Hematopoietic multipotent progenitor cell treated with erythropoietin and hydrocortisone succinate and interleukin-3 and kit ligand, for 15 days (in vitro differentiated cells): Measurements from ENCODE around the gene PIKFYVE.
"Not testable (repeated sequence)": the region's sequence is repeated elsewhere in the genome, so short reads cannot be mapped to it uniquely, and the experiment has no call there.

ENCODE experiments used
- DNase-seq: peaks from one replicate; pipeline ENCODE4 v3.0.0-alpha.2; 2015; ENCODE audit warnings: low spot score

The PIKFYVE gene

GRCh38 chr2:208254118-208254870 lies 11.8 kb upstream of the PIKFYVE start:
- peak; percentile 73 for DNase-seq

GRCh38 chr2:208254871-208255556 lies 11.0 kb upstream of the PIKFYVE start, which contains the start of gene IDH1:
IDH1 (minus strand) TSS chr2:208255071; CDS start chr2:208251551, 3,520 bp downstream.
- DNase-seq = peak; percentile 88

- DNase-seq = no peak
These were observed 10.4 kb upstream of the PIKFYVE start for GRCh38 chr2:208255557-208256106.

- no peak for DNase-seq
These were observed 9.8 kb upstream of the PIKFYVE start for GRCh38 chr2:208256192-208256782.

GRCh38 chr2:208256849-208257813 lies 8.9 kb upstream of the PIKFYVE start:
- DNase-seq = not testable (repeated sequence)

- no peak for DNase-seq
These were observed 669 bp upstream of the PIKFYVE start for GRCh38 chr2:208265371-208265800.

- DNase-seq = peak; percentile 20
These were observed 468 bp downstream of the PIKFYVE start for GRCh38 chr2:208266553-208266893.

GRCh38 chr2:208266936-208267335 lies 881 bp downstream of the PIKFYVE start:
- no peak for DNase-seq

- DNase-seq = not testable (repeated sequence)
These were observed 1.5 kb downstream of the PIKFYVE start for GRCh38 chr2:208267526-208267925.

- peak; percentile 24 for DNase-seq
These were observed 2.3 kb downstream of the PIKFYVE start for GRCh38 chr2:208268156-208268952.

GRCh38 chr2:208269091-208269490 lies 3.0 kb downstream of the PIKFYVE start:
- no peak for DNase-seq

GRCh38 chr2:208274748-208275147 lies 8.7 kb downstream of the PIKFYVE start:
- DNase-seq = no peak

- no peak for DNase-seq
These were observed 12.5 kb downstream of the PIKFYVE start for GRCh38 chr2:208278549-208278948.

- DNase-seq = no peak
These were observed 13.2 kb downstream of the PIKFYVE start for GRCh38 chr2:208279236-208279635.

GRCh38 chr2:208280234-208280633 lies 14.2 kb downstream of the PIKFYVE start:
- DNase-seq = no peak

GRCh38 chr2:208280933-208281332 lies 14.9 kb downstream of the PIKFYVE start:
- DNase-seq = no peak

- DNase-seq = no peak
These were observed 19.8 kb downstream of the PIKFYVE start for GRCh38 chr2:208285853-208286252.

GRCh38 chr2:208294482-208295024 lies 28.5 kb downstream of the PIKFYVE start:
- DNase-seq = no peak

- no peak for DNase-seq
These were observed 29.8 kb downstream of the PIKFYVE start for GRCh38 chr2:208295834-208296233.

GRCh38 chr2:208296610-208297009 lies 30.6 kb downstream of the PIKFYVE start:
- no peak for DNase-seq
